ENCODE data around the gene LRRC4C. TPM values are rescaled to one million over a fixed set of nuclear protein-coding genes. Genes with fewer than 3 reads are reported as not detected.

The LRRC4C gene
- total and polyA plus RNA-seq, 11 donors, result 0.08 to 1.2 (median 0.48) TPM; not detected in 1

GRCh38 chr11:40255457-40255856 is 1204.0 kb downstream of the LRRC4C start:
- intact Hi-C loops (cut with DNase I), result no loop called here

GRCh38 chr11:40253166-40253565 is 1206.3 kb downstream of the LRRC4C start:
- Histone ChIP-seq H3K27me3 (no peaks in the 10 kb centered on the region), H3K27ac (no peak overlapping the region), H3K4me1 (no peaks in the 10 kb centered on the region), H3K4me3 (no peak overlapping the region), H3K36me3 (no peaks in the 10 kb centered on the region), H3K9me3 (peaks cover 0 to 3% (median 0%) of the 10 kb centered on the region in 12 donors)
- DNase-seq, result no peak
- intact Hi-C loops (cut with DNase I), result no loop called here
- no peak for ATAC-seq
- 53 to 76% (median 70%) methylated on average over 1 of the region's 1 CpG for WGBS, 4 donors
- TF ChIP-seq CTCF (IDR thresholded peaks at IDR 0.05) (no peak), POLR2A (IDR thresholded peaks at IDR 0.05) (no peak)

More at GRCh38 chr11:40255457-40255856, 1204.0 kb downstream of the LRRC4C start:
- Histone ChIP-seq H3K9me3 (peaks cover 0 to 7% (median 0%) of the 10 kb centered on the region in 12 donors), H3K4me3 (no peak overlapping the region), H3K4me1 (no peaks in the 10 kb centered on the region), H3K27ac (no peak overlapping the region), H3K27me3 (no peaks in the 10 kb centered on the region), H3K36me3 (no peaks in the 10 kb centered on the region)
- DNase-seq (no peak), ATAC-seq (no peak)
- 47 to 67% (median 55%) methylated on average over 1 of the region's 1 CpG for WGBS, 4 donors
- TF ChIP-seq CTCF (IDR thresholded peaks at IDR 0.05) (no peak), POLR2A (IDR thresholded peaks at IDR 0.05) (no peak)

GRCh38 chr11:40252236-40252635 is 1207.2 kb downstream of the LRRC4C start:
- no peak for TF ChIP-seq POLR2A (IDR thresholded peaks at IDR 0.05)
- H3K36me3 ChIP-seq, result no peaks in the 10 kb centered on the region
- 78 to 82% (median 81%) methylated on average over 4 of the region's 4 CpGs for whole genome bisulfite sequencing, 4 donors
- no peaks in the 10 kb centered on the region for H3K27me3 ChIP-seq
- ATAC-seq, result no peak
- no peaks in the 10 kb centered on the region for H3K4me1 ChIP-seq
- intact Hi-C loops (cut with DNase I), result no loop called here
- no peak for DNase-seq
- no peak overlapping the region for H3K27ac ChIP-seq
- no peak overlapping the region for H3K4me3 ChIP-seq
- no peaks in the 10 kb centered on the region for H3K9me3 ChIP-seq

GRCh38 chr11:40246983-40247382 is 1212.5 kb downstream of the LRRC4C start:
- Histone ChIP-seq H3K27ac (no peak overlapping the region), H3K27me3 (no peaks in the 10 kb centered on the region), H3K36me3 (no peaks in the 10 kb centered on the region), H3K9me3 (no peaks in the 10 kb centered on the region), H3K4me1 (no peaks in the 10 kb centered on the region), H3K4me3 (no peak overlapping the region)
- TF ChIP-seq POLR2A (IDR thresholded peaks at IDR 0.05) (no peak), CTCF (IDR thresholded peaks at IDR 0.05) (no peak)
- no peak for ATAC-seq
- 32 to 40% (median 37%) methylated on average over 2 of the region's 2 CpGs for WGBS, 4 donors
- no peak for DNase-seq
- intact Hi-C loops (cut with DNase I), result no loop called here

GRCh38 chr11:40241524-40242051 is 1217.9 kb downstream of the LRRC4C start:
- no peak for TF ChIP-seq CTCF (IDR thresholded peaks at IDR 0.05)
- TF ChIP-seq POLR2A (IDR thresholded peaks at IDR 0.05), result no peak
- Histone ChIP-seq H3K9me3 (no peaks in the 10 kb centered on the region), H3K4me3 (no peak overlapping the region), H3K27me3 (no peaks in the 10 kb centered on the region), H3K4me1 (no peaks in the 10 kb centered on the region), H3K36me3 (no peaks in the 10 kb centered on the region), H3K27ac (peak overlapping the region in 1 of 12 donors; percentile 17)
- intact Hi-C loops (cut with DNase I), result no loop called here
- ATAC-seq, result peak in 2 of 4 donors; percentile 66 to 72
- DNase-seq, result peak in 1 of 5 donors; percentile 11

All from heart left ventricle (tissue), 16 donors.